GM23338 (cell line): ENCODE measurements around the gene PRPSAP2. TPM values are rescaled to one million over a fixed set of nuclear protein-coding genes. Genes with fewer than 3 reads are reported as not detected.
"Not testable (repeated sequence)": the region's sequence is repeated elsewhere in the genome, so short reads cannot be mapped to it uniquely, and the experiment has no call there.

Experiments
- ATAC-seq: fragments of 200-7000 bp; cut with Tn5 transposase; 3 replicates; pipeline ENCODE4 v1.9.1; 2020
- DNase-seq: peaks from one replicate; pipeline ENCODE4 v3.0.0-alpha.2; 2015; ENCODE audit warnings: low spot score
- H2AFZ ChIP-seq: fragments of 200-600 bp; sonication (generic); 2 replicates; pipeline ENCODE4 v1.8.0; 2016; ENCODE audit warnings: antibody characterized with exemption, mild to moderate bottlenecking, moderate library complexity
- H3F3A ChIP-seq: fragments of 200-600 bp; sonication (generic); replicated peaks from 2 replicates; pipeline ENCODE4 v1.8.0; 2017; ENCODE audit warnings: antibody characterized with exemption, mixed run types, low read depth
- H3K27ac ChIP-seq: fragments of 200-600 bp; sonication (generic); 2 replicates; pipeline ENCODE4 v1.6.1; 2016; ENCODE audit warnings: low read depth
- H3K27me3 ChIP-seq: fragments of 200-600 bp; sonication (generic); 2 replicates; pipeline ENCODE4 v1.8.0; 2016; ENCODE audit warnings: mild to moderate bottlenecking, mixed run types, moderate library complexity; ENCODE audit not compliant: insufficient read depth
- H3K36me3 ChIP-seq: fragments of 200-600 bp; sonication (generic); 2 replicates; pipeline ENCODE4 v1.8.0; 2016; ENCODE audit warnings: mild to moderate bottlenecking; ENCODE audit not compliant: insufficient read depth
- H3K4me1 ChIP-seq: fragments of 200-600 bp; sonication (generic); 2 replicates; pipeline ENCODE4 v1.8.0; 2016; ENCODE audit warnings: mild to moderate bottlenecking, moderate library complexity; ENCODE audit not compliant: insufficient read depth
- H3K4me2 ChIP-seq: fragments of 200-600 bp; sonication (generic); 2 replicates; pipeline ENCODE4 v1.7.1; 2017; ENCODE audit warnings: mixed run types
- H3K4me3 ChIP-seq: fragments of 200-600 bp; sonication (generic); 2 replicates; pipeline ENCODE4 v1.6.1; 2016; ENCODE audit warnings: mixed run types
- H3K79me2 ChIP-seq: fragments of 200-600 bp; sonication (generic); replicated peaks from 2 replicates; pipeline ENCODE4 v1.8.0; 2017; ENCODE audit warnings: mild to moderate bottlenecking; ENCODE audit not compliant: insufficient read depth
- H3K9me2 ChIP-seq: fragments of 200-600 bp; sonication (generic); 2 replicates; pipeline ENCODE4 v1.8.0; 2017; ENCODE audit not compliant: insufficient read depth
- H4K20me1 ChIP-seq: fragments of 200-600 bp; sonication (generic); replicated peaks from 2 replicates; pipeline ENCODE4 v1.8.0; 2017; ENCODE audit warnings: mild to moderate bottlenecking; ENCODE audit not compliant: insufficient read depth
- H3K27ac Mint-ChIP-seq: 2 replicates; pipeline ENCODE4 v1.8.0; 2020; ENCODE audit warnings: inconsistent platforms, mild to moderate bottlenecking, moderate library complexity, mixed read lengths
- H3K27me3 Mint-ChIP-seq: 3 replicates; pipeline ENCODE4 v1.8.0; 2022; ENCODE audit warnings: low read depth, mild to moderate bottlenecking, moderate library complexity, mixed read lengths, inconsistent platforms; ENCODE audit not compliant: insufficient read depth, poor library complexity
- H3K36me3 Mint-ChIP-seq: 3 replicates; pipeline ENCODE4 v1.8.0; 2021; ENCODE audit warnings: low read depth, mild to moderate bottlenecking, inconsistent platforms, moderate library complexity, mixed read lengths
- H3K4me1 Mint-ChIP-seq: 3 replicates; pipeline ENCODE4 v1.8.0; 2020; ENCODE audit warnings: mild to moderate bottlenecking, inconsistent platforms, mixed read lengths
- H3K4me3 Mint-ChIP-seq: 3 replicates; pipeline ENCODE4 v1.8.0; 2021; ENCODE audit warnings: moderate library complexity, mild to moderate bottlenecking, inconsistent platforms, mixed read lengths
- H3K9me3 Mint-ChIP-seq: 3 replicates; pipeline ENCODE4 v1.8.0; 2020; ENCODE audit warnings: moderate library complexity, mild to moderate bottlenecking, inconsistent platforms, mixed read lengths
- ETS1 ChIP-seq: IDR thresholded peaks from 2 replicates; pipeline ENCODE4 v1.6.1; 2016; ENCODE audit warnings: antibody characterized with exemption
- EZH2 ChIP-seq: fragments of 200-600 bp; sonication (generic); IDR thresholded peaks from one replicate; pipeline ENCODE4 v1.8.0; 2017; ENCODE audit warnings: antibody characterized with exemption, mild to moderate bottlenecking, low read depth; ENCODE audit not compliant: unreplicated experiment
- JUNB ChIP-seq: IDR thresholded peaks from one replicate; pipeline ENCODE4 v1.6.1; 2016; ENCODE audit warnings: antibody characterized with exemption; ENCODE audit not compliant: unreplicated experiment
- POLR2AphosphoS5 ChIP-seq: IDR thresholded peaks from 2 replicates; pipeline ENCODE4 v1.6.1; 2016; ENCODE audit warnings: antibody characterized with exemption, low read depth
- REST ChIP-seq: IDR thresholded peaks from one replicate; pipeline ENCODE4 v1.6.1; 2018; ENCODE audit warnings: antibody characterized with exemption; ENCODE audit not compliant: unreplicated experiment
- STAT1 ChIP-seq: IDR thresholded peaks from one replicate; pipeline ENCODE4 v1.6.1; 2016; ENCODE audit warnings: antibody characterized with exemption; ENCODE audit not compliant: unreplicated experiment
- ZNF114 ChIP-seq: fragments of 250-450 bp; sonication (Bioruptor Pico); IDR thresholded peaks from 2 replicates; pipeline ENCODE4 v1.5.0; 2020; ENCODE audit warnings: mild to moderate bottlenecking, moderate library complexity
- ZNF331 ChIP-seq: fragments of 250-450 bp; sonication (Bioruptor Pico); IDR thresholded peaks from 2 replicates; pipeline ENCODE4 v1.5.0; 2020; ENCODE audit warnings: low read depth, mild to moderate bottlenecking, moderate library complexity
- ZNF462 ChIP-seq: fragments of 250-450 bp; sonication (Bioruptor Pico); IDR thresholded peaks from 2 replicates; pipeline ENCODE4 v1.5.0; 2020; ENCODE audit warnings: mild to moderate bottlenecking, moderate library complexity
- long read RNA-seq: library from polyadenylated mRNA; unstranded; transcript quantifications from one replicate; pipeline ENCODE4 v2.0.0, GENCODE V29; 2020; ENCODE audit not compliant: unreplicated experiment
- polyA plus RNA-seq: library from polyadenylated mRNA; unstranded; fragments of >200 nt; fragmentation: Nextera tagmentation; extraction: Ambion mirVana; gene quantifications from 2 replicates; pipeline ENCODE4 v1.2.1, GENCODE V29; 2016
- total RNA-seq: library from RNA; depleted of rRNA; stranded (reverse); fragments of >200 nt; shearing (Covaris generic); gene quantifications from 2 replicates; pipeline ENCODE4 v1.2.3, GENCODE V29; 2014; rRNA removed

The PRPSAP2 gene
- total RNA-seq (54.4 and 55.4 TPM in 2 replicates), polyA plus RNA-seq (32.3 and 34.6 TPM in 2 replicates)
- long read RNA-seq, transcript PRPSAP2-201 (12 exons, 1,910 nt) = major isoform, 30 of 67 reads
- long read RNA-seq, partial matches to known transcripts = 8 of 67 reads
- long read RNA-seq, other reads (novel, unspliced or antisense) = 25 of 67 reads

GRCh38 chr17:18857864-18858566, at the start of gene PRPSAP2:
Gene PRPSAP2 (plus strand): TSS chr17:18858131. CDS start chr17:18865834, 7,703 bp downstream.
- peaks cover 5% of the 10 kb centered on the region for H3K27me3 Mint-ChIP-seq
- H3K4me3 ChIP-seq = peak within 1 kb of the TSS; percentile 97
- H3K4me2 ChIP-seq = peak within 1 kb of the TSS; percentile 79
- H4K20me1 ChIP-seq = peaks cover 17% of the 10 kb centered on the region
- DNase-seq (peak; percentile 97), ATAC-seq (peak; percentile 66)
- H3K27me3 ChIP-seq = no peaks in the 10 kb centered on the region
- peak within 1 kb of the TSS; percentile 94 for H3K27ac ChIP-seq
- TF ChIP-seq ETS1 (no peak), EZH2 (no peak), ZNF114 (no peak), POLR2AphosphoS5 (peak; percentile 74), STAT1 (no peak), ZNF331 (CRISPR knock-in tag) (no peak), JUNB (no peak), ZNF462 (no peak), REST (no peak)
- H3K9me3 Mint-ChIP-seq = no peaks in the 10 kb centered on the region
- H3K36me3 Mint-ChIP-seq = no peaks in the 10 kb centered on the region
- H3K9me2 ChIP-seq = no peaks in the 10 kb centered on the region
- peaks cover 13% of the 10 kb centered on the region for H3K4me1 ChIP-seq
- H3K27ac Mint-ChIP-seq = peak within 1 kb of the TSS; percentile 94
- H3K36me3 ChIP-seq = no peaks in the 10 kb centered on the region
- H3K4me3 Mint-ChIP-seq = peak within 1 kb of the TSS; percentile 87
- peaks cover 58% of the 10 kb centered on the region for H3K79me2 ChIP-seq
- H3K4me1 Mint-ChIP-seq = peaks cover 15% of the 10 kb centered on the region
- H2AFZ ChIP-seq = 0 out of 2 replicates have a peak within 1 kb of the TSS, but pooled peaks have one; percentile 67
- H3F3A ChIP-seq = no peaks in the 10 kb centered on the region

GRCh38 chr17:18815924-18816323, 42.0 kb upstream of the PRPSAP2 start:
- not testable (repeated sequence) for H3K4me1 ChIP-seq, H4K20me1 ChIP-seq, H3K27me3 Mint-ChIP-seq, H2AFZ ChIP-seq, H3K36me3 Mint-ChIP-seq, H3K9me3 Mint-ChIP-seq, H3K36me3 ChIP-seq, H3K4me3 ChIP-seq, H3K4me1 Mint-ChIP-seq, H3K4me3 Mint-ChIP-seq, DNase-seq, H3K27me3 ChIP-seq, H3K27ac Mint-ChIP-seq, H3K9me2 ChIP-seq, ATAC-seq, H3K27ac ChIP-seq, H3F3A ChIP-seq, H3K79me2 ChIP-seq, H3K4me2 ChIP-seq
